Anterior cingulate cortex (tissue), 58 donors: ENCODE data around the gene SLC10A1.

Experiments
- DNase-seq, 58 donors: peaks; one replicate each; lab custom pipeline; 2025; lab: John Stamatoyannopoulos, UW

SLC10A1 gene

DNA sequence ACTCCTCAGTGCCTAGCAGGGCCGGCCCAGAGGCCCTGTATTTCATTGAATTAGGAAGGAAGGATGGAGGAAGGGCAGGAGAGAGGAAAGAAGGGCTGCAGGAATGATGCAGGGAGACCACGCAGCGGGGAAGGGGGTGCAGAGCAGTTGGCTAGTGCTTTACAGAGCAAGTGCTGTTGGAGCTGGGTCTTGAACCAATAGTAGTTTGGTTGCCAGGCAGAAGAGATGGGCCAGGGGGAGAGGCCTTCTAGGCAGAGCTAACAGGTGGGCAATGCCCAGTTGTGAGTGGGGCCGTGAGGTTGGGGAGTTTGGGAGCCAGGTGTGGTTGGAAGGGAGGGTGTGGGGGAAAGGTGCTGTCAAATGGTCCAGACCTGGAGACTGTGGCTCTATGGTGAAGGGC lies 69.2 kb downstream of the SLC10A1 start:
- no peak for DNase-seq

DNA sequence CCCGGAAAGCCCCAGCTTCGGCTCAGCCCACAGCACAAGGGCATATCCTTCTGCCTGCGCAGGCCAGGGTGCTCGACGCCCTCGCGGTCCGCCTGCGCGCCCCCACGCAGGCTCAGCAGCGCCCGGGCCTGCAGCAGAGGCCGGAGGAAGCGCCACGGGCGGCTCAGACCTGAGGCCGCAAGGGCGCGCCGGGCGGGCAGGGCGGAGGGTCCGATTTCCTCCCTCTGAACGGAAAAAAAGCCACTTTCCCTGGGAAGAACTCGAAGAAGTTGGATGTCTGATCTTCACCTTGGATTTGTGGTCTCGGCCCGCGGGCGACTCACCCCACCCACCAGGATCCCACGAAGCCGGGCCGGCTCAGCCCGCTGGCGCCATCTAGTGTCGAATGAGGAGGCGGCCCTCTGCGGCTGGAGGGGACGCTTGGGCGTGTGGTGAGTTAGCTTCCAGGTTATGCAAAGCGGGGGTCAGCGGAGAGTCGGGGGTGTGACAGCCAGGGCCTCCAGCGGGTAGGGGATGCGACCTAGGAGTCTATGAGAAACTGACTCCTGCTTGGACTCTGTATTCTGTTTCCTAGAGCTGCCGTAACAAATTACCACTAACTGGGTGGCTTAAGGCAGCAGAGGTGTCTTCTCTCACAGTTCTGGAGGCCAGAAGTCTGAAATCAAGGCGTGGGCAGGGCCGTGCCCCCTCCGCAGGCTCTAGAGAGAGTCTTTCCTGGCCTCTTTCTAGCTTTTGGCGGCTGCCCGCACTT lies 70.1 kb downstream of the SLC10A1 start:
- peak in 57 of 58 donors; percentile 13 to 87 (median 71) for DNase-seq
